Measurements from ENCODE around the gene FBLN5.

- no peak for TF ChIP-seq EZH2 (optimal IDR thresholded peaks at IDR 0.05; ENCODE audit: low read depth, low read length)
- TF ChIP-seq CTCF (IDR thresholded peaks at IDR 0.05; ENCODE audit: low read length) = no peak
- no peak for TF ChIP-seq EZH2phosphoT487 (IDR thresholded peaks at IDR 0.05; ENCODE audit: low read length)
These were observed 17.2 kb upstream of the FBLN5 start for GRCh38 chr14:91964724-91965123.

All from MM.1S (cell line).